Left lobe of liver (tissue), 2 donors: Measurements from ENCODE around the gene SPRED2. TPM values are rescaled to one million over a fixed set of nuclear protein-coding genes. Genes with fewer than 3 reads are reported as not detected.
A peak's percentile ranks its signal among the peaks of the same experiment; 100 is the strongest.

ENCODE experiments used
- ATAC-seq: fragments of 200-7000 bp; cut with Tn5 transposase; one replicate; pipeline ENCODE4 v1.9.1; 2020; ENCODE audit warnings: mild to moderate bottlenecking, moderate library complexity
- DNase-seq: peaks from one replicate; pipeline ENCODE4 v3.0.0-alpha.2; 2020; ENCODE audit warnings: low spot score
- total RNA-seq: library from RNA; stranded (reverse); gene quantifications from one replicate; pipeline ENCODE4 v1.2.1, GENCODE V29; 2021
- donor health status: DM: no; HTN: no; CAD: no; lungs with moderate emphysema.
- donor health status: DM: no; HTN: yes; CAD: no.

SPRED2 gene
- total RNA-seq, 1 donor from 2014 or later, result 17.3 TPM

GRCh38 chr2:65316072-65316471, 116.3 kb downstream of the SPRED2 start:
- peak; percentile 81 for ATAC-seq

GRCh38 chr2:65314801-65315441, 117.5 kb downstream of the SPRED2 start:
- no peak for DNase-seq

More at GRCh38 chr2:65316072-65316471, 116.3 kb downstream of the SPRED2 start:
- no peak for DNase-seq

GRCh38 chr2:65313954-65314256, 118.5 kb downstream of the SPRED2 start:
- no peak for DNase-seq
- no peak for ATAC-seq

More at GRCh38 chr2:65314801-65315441, 117.5 kb downstream of the SPRED2 start:
- no peak for ATAC-seq

- no peak for DNase-seq
- no peak for ATAC-seq
Measured at GRCh38 chr2:65313126-65313953, 119.1 kb downstream of the SPRED2 start.

GRCh38 chr2:65311596-65311995, 120.8 kb downstream of the SPRED2 start:
- DNase-seq (no peak), ATAC-seq (no peak)

GRCh38 chr2:65311049-65311448, 121.3 kb downstream of the SPRED2 start:
- ATAC-seq, result no peak

GRCh38 chr2:65309699-65310098, 122.7 kb downstream of the SPRED2 start:
- DNase-seq, result no peak
- ATAC-seq, result peak; percentile 11

More at GRCh38 chr2:65311049-65311448, 121.3 kb downstream of the SPRED2 start:
- DNase-seq, result no peak

GRCh38 chr2:65305934-65306333, 126.5 kb downstream of the SPRED2 start:
- ATAC-seq (peak; percentile 67), DNase-seq (no peak)

- no peak for DNase-seq
- peak; percentile 19 for ATAC-seq
Measured at GRCh38 chr2:65300761-65301711, 131.4 kb downstream of the SPRED2 start.

GRCh38 chr2:65300134-65300760, 132.2 kb downstream of the SPRED2 start:
- ATAC-seq (no peak), DNase-seq (no peak)

- ATAC-seq (no peak), DNase-seq (no peak)
Measured at GRCh38 chr2:65299246-65299645, 133.2 kb downstream of the SPRED2 start.

- ATAC-seq (no peak), DNase-seq (no peak)
Measured at GRCh38 chr2:65298089-65298488, 134.3 kb downstream of the SPRED2 start.

GRCh38 chr2:65297544-65297943, 134.9 kb downstream of the SPRED2 start:
- DNase-seq, result no peak
- no peak for ATAC-seq

- no peak for ATAC-seq
Measured at GRCh38 chr2:65296971-65297370, 135.4 kb downstream of the SPRED2 start.

GRCh38 chr2:65294701-65295100, 137.7 kb downstream of the SPRED2 start:
- no peak for DNase-seq
- no peak for ATAC-seq

More at GRCh38 chr2:65296971-65297370, 135.4 kb downstream of the SPRED2 start:
- DNase-seq, result no peak

- no peak for ATAC-seq
- DNase-seq, result no peak
Measured at GRCh38 chr2:65294136-65294535, 138.3 kb downstream of the SPRED2 start.

- ATAC-seq (no peak), DNase-seq (no peak)
Measured at GRCh38 chr2:65293376-65293775, 139.0 kb downstream of the SPRED2 start.

GRCh38 chr2:65292461-65293011, 139.9 kb downstream of the SPRED2 start:
- no peak for ATAC-seq
- DNase-seq, result no peak

- DNase-seq, result no peak
- no peak for ATAC-seq
Measured at GRCh38 chr2:65292106-65292400, 140.3 kb downstream of the SPRED2 start.

- ATAC-seq, result no peak
- DNase-seq, result no peak
Measured at GRCh38 chr2:65291216-65292105, 140.9 kb downstream of the SPRED2 start.
